ENCODE data around the gene GPR148.

GPR148 gene

GRCh38 chr2:130736487-130736886 is 7.6 kb downstream of the GPR148 start:
- Mint-ChIP-seq H3K9me3 (peaks cover 4% of the 10 kb centered on the region), H3K4me3 (no peak overlapping the region), H3K4me1 (ENCODE audit: low read depth) (no peaks in the 10 kb centered on the region), H3K27ac (no peak overlapping the region), H3K36me3 (ENCODE audit: low read depth) (no peaks in the 10 kb centered on the region), H3K27me3 (peaks cover 3% of the 10 kb centered on the region)

GRCh38 chr2:130737592-130737991 is 8.7 kb downstream of the GPR148 start:
- peaks cover 4% of the 10 kb centered on the region for H3K9me3 Mint-ChIP-seq
- no peak overlapping the region for H3K4me3 Mint-ChIP-seq
- H3K27ac Mint-ChIP-seq: no peak overlapping the region
- peaks cover 3% of the 10 kb centered on the region for H3K27me3 Mint-ChIP-seq
- no peaks in the 10 kb centered on the region for H3K36me3 Mint-ChIP-seq (ENCODE audit: low read depth)
- no peaks in the 10 kb centered on the region for H3K4me1 Mint-ChIP-seq (ENCODE audit: low read depth)

GRCh38 chr2:130740671-130741070 is 11.8 kb downstream of the GPR148 start:
- H3K4me3 Mint-ChIP-seq: no peak overlapping the region
- no peaks in the 10 kb centered on the region for H3K9me3 Mint-ChIP-seq
- H3K4me1 Mint-ChIP-seq (ENCODE audit: low read depth): no peaks in the 10 kb centered on the region
- no peak overlapping the region for H3K27ac Mint-ChIP-seq
- H3K36me3 Mint-ChIP-seq (ENCODE audit: low read depth): no peaks in the 10 kb centered on the region
- H3K27me3 Mint-ChIP-seq: peaks cover 8% of the 10 kb centered on the region

GRCh38 chr2:130743278-130743677 is 14.4 kb downstream of the GPR148 start:
- H3K4me3 Mint-ChIP-seq: no peak overlapping the region
- peaks cover 5% of the 10 kb centered on the region for H3K27me3 Mint-ChIP-seq
- no peaks in the 10 kb centered on the region for H3K9me3 Mint-ChIP-seq
- H3K4me1 Mint-ChIP-seq (ENCODE audit: low read depth): no peaks in the 10 kb centered on the region
- H3K27ac Mint-ChIP-seq: no peak overlapping the region
- no peaks in the 10 kb centered on the region for H3K36me3 Mint-ChIP-seq (ENCODE audit: low read depth)

GRCh38 chr2:130744287-130745117 is 15.6 kb downstream of the GPR148 start:
- Mint-ChIP-seq H3K4me3 (no peak overlapping the region), H3K4me1 (ENCODE audit: low read depth) (no peaks in the 10 kb centered on the region), H3K27me3 (peaks cover 5% of the 10 kb centered on the region), H3K27ac (no peak overlapping the region), H3K9me3 (no peaks in the 10 kb centered on the region), H3K36me3 (ENCODE audit: low read depth) (no peaks in the 10 kb centered on the region)

- Mint-ChIP-seq H3K27me3 (peaks cover 21% of the 10 kb centered on the region), H3K4me3 (no peak overlapping the region), H3K9me3 (no peaks in the 10 kb centered on the region), H3K4me1 (ENCODE audit: low read depth) (no peaks in the 10 kb centered on the region), H3K27ac (no peak overlapping the region), H3K36me3 (ENCODE audit: low read depth) (no peaks in the 10 kb centered on the region)
Observed at GRCh38 chr2:130749078-130749477, 20.2 kb downstream of the GPR148 start.

- Mint-ChIP-seq H3K4me1 (ENCODE audit: low read depth) (no peaks in the 10 kb centered on the region), H3K36me3 (ENCODE audit: low read depth) (no peaks in the 10 kb centered on the region), H3K4me3 (no peak overlapping the region), H3K27me3 (peaks cover 24% of the 10 kb centered on the region), H3K27ac (no peak overlapping the region), H3K9me3 (no peaks in the 10 kb centered on the region)
Observed at GRCh38 chr2:130749641-130750040, 20.8 kb downstream of the GPR148 start.

GRCh38 chr2:130754811-130755210 is 25.9 kb downstream of the GPR148 start:
- no peaks in the 10 kb centered on the region for H3K4me1 Mint-ChIP-seq (ENCODE audit: low read depth)
- no peaks in the 10 kb centered on the region for H3K9me3 Mint-ChIP-seq
- no peak overlapping the region for H3K27ac Mint-ChIP-seq
- H3K36me3 Mint-ChIP-seq (ENCODE audit: low read depth): no peaks in the 10 kb centered on the region
- H3K27me3 Mint-ChIP-seq: peaks cover 46% of the 10 kb centered on the region
- H3K4me3 Mint-ChIP-seq: peak overlapping the region; percentile 1

- Mint-ChIP-seq H3K27ac (no peak within 1 kb of the TSS), H3K4me3 (peak within 1 kb of the TSS; percentile 1), H3K9me3 (no peaks in the 10 kb centered on the region), H3K27me3 (peaks cover 44% of the 10 kb centered on the region), H3K4me1 (ENCODE audit: low read depth) (no peaks in the 10 kb centered on the region), H3K36me3 (ENCODE audit: low read depth) (no peaks in the 10 kb centered on the region)
Observed at GRCh38 chr2:130755256-130756052, 26.6 kb downstream of the GPR148 start, which contains the start of gene AMER3. AMER3 (plus strand) TSS chr2:130755540; CDS start chr2:130762073, 6,533 bp downstream.

- Mint-ChIP-seq H3K4me3 (peak overlapping the region; percentile 51), H3K9me3 (no peaks in the 10 kb centered on the region), H3K36me3 (ENCODE audit: low read depth) (no peaks in the 10 kb centered on the region), H3K4me1 (ENCODE audit: low read depth) (no peaks in the 10 kb centered on the region), H3K27ac (no peak overlapping the region), H3K27me3 (peaks cover 44% of the 10 kb centered on the region)
Observed at GRCh38 chr2:130756053-130756873, 27.4 kb downstream of the GPR148 start.

GRCh38 chr2:130756874-130757668 is 28.2 kb downstream of the GPR148 start:
- peak overlapping the region; percentile 51 for H3K4me3 Mint-ChIP-seq

GRCh38 chr2:130759906-130760753 is 31.3 kb downstream of the GPR148 start:
- H3K9me3 Mint-ChIP-seq: no peaks in the 10 kb centered on the region
- no peaks in the 10 kb centered on the region for H3K36me3 Mint-ChIP-seq (ENCODE audit: low read depth)
- H3K27ac Mint-ChIP-seq: no peak overlapping the region
- peaks cover 24% of the 10 kb centered on the region for H3K27me3 Mint-ChIP-seq
- no peaks in the 10 kb centered on the region for H3K4me1 Mint-ChIP-seq (ENCODE audit: low read depth)
- H3K4me3 Mint-ChIP-seq: no peak overlapping the region

More at GRCh38 chr2:130756874-130757668, 28.2 kb downstream of the GPR148 start:
- Mint-ChIP-seq H3K27ac (no peak overlapping the region), H3K9me3 (no peaks in the 10 kb centered on the region), H3K36me3 (ENCODE audit: low read depth) (no peaks in the 10 kb centered on the region), H3K4me1 (ENCODE audit: low read depth) (no peaks in the 10 kb centered on the region), H3K27me3 (peaks cover 44% of the 10 kb centered on the region)
